Skeletal muscle tissue (tissue), 4 donors: ENCODE data around the gene SMCR8. TPM values are rescaled to one million over a fixed set of nuclear protein-coding genes. Genes with fewer than 3 reads are reported as not detected.
"Not testable (repeated sequence)": the region's sequence is repeated elsewhere in the genome, so short reads cannot be mapped to it uniquely, and the experiment has no call there.

Source experiments
- H3K27ac ChIP-seq: one replicate; pipeline ENCODE4 v1.7.0; 2013; ENCODE audit warnings: mild to moderate bottlenecking, low read depth, low read length, inconsistent platforms
- H3K27me3 ChIP-seq, 3 donors: one replicate each; pipeline ENCODE4 v1.7.0; 2013; ENCODE audit warnings: low read length in 3 of 3; ENCODE audit not compliant: control insufficient read depth in 3 of 3, insufficient read depth in 3 of 3
- H3K36me3 ChIP-seq, 3 donors: one replicate each; pipeline ENCODE4 v1.7.0; 2013; ENCODE audit warnings: low read length in 3 of 3; ENCODE audit not compliant: control insufficient read depth in 3 of 3, insufficient read depth in 3 of 3
- H3K4me1 ChIP-seq, 3 donors: one replicate each; pipeline ENCODE4 v1.7.0; 2013; ENCODE audit warnings: low read length in 3 of 3, mild to moderate bottlenecking in 3 of 3; ENCODE audit not compliant: control insufficient read depth in 3 of 3, insufficient read depth in 3 of 3
- H3K4me3 ChIP-seq, 3 donors: one replicate each; pipeline ENCODE4 v1.7.0; 2013; ENCODE audit warnings: low read length in 3 of 3
- H3K9ac ChIP-seq, 3 donors: one replicate each; pipeline ENCODE4 v1.7.0; 2013; ENCODE audit warnings: low read length in 3 of 3, mild to moderate bottlenecking in 3 of 3, moderate library complexity in 2 of 3, low read depth in 1 of 3
- H3K9me3 ChIP-seq, 3 donors: one replicate each; pipeline ENCODE4 v1.7.0; 2013; ENCODE audit warnings: low read length in 3 of 3; ENCODE audit not compliant: control insufficient read depth in 3 of 3
- total RNA-seq: library from RNA; depleted of rRNA; stranded (reverse); fragments of >200 nt; gene quantifications from one replicate; pipeline ENCODE4 v1.2.3, GENCODE V29; 2014
- donor health status: Osteomylitis.

Gene SMCR8
- total RNA-seq, 1 donor from 2014 or later = 8.9 TPM

DNA sequence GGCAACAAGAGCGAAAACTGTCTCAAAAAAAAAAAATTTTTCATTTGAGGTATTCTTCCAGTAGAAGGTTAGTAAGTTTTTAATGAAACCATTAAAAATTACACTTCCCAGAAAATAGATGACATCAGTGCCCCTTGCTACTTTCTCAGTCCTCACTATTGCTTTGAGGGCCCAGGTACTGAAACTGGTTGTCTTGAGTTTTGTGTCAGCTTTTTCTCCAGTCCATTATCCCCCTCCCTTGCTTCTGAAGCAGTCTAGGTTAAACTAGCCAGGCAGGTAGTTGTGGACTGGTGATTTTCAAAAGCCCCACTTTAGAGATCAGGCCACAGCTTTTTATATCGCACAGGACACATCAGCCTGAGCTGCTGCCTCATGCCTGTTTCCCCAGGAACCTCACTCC lies 10.9 kb downstream of the SMCR8 start:
- Histone ChIP-seq H3K4me3 (no peak overlapping the region), H3K4me1 (peaks cover 0 to 1% (median 0%) of the 10 kb centered on the region in 3 donors), H3K9me3 (no peaks in the 10 kb centered on the region), H3K27ac (no peak overlapping the region), H3K27me3 (no peaks in the 10 kb centered on the region), H3K9ac (no peak overlapping the region), H3K36me3 (peaks cover 58 to 72% (median 69%) of the 10 kb centered on the region in 3 donors)

DNA sequence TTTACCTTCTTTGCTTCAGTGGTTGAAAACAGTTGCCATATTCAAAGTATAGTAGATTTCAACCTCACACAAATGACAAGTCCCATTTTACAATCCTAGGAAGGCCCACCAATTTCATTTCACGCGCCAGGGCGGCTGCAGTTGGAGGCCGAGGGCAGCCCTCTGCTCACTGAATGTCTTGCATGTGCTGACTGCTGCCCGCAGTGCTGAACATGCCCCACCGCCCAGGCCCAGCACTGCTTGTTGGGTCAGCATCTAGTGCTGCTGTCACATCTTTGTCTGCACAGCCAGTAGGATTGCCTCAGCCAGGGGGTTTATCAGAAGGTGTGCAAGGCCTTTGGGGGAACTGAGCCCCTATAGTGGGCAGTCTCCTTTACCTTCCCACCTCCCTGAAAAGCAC lies 11.5 kb downstream of the SMCR8 start:
- Histone ChIP-seq H3K9me3 (no peaks in the 10 kb centered on the region), H3K9ac (no peak overlapping the region), H3K4me1 (no peaks in the 10 kb centered on the region), H3K4me3 (no peak overlapping the region), H3K27ac (no peak overlapping the region), H3K27me3 (no peaks in the 10 kb centered on the region), H3K36me3 (peaks cover 64 to 78% (median 70%) of the 10 kb centered on the region in 3 donors)

DNA sequence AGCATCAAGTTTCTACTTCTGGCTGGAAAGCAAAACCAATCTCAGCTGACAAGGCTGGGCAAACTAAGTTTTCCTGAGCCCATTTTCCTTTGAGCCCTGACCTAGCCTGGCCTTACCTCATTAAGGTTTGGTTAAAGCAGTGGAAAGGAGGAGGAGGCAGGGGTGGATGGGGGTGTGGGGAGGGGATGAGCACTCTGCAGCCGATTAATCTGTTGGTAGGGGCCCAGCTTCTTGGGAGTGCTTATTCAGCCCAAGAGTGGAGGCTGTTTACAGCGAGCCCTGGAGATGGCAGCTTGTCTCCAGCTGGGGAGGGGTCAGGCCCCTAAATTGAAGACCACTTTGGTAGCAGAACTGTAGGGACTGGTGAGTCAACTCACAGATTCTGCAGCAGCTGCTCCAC lies 12.0 kb downstream of the SMCR8 start:
- Histone ChIP-seq H3K4me3 (no peak overlapping the region), H3K4me1 (no peaks in the 10 kb centered on the region), H3K36me3 (peaks cover 69 to 80% (median 73%) of the 10 kb centered on the region in 3 donors), H3K27ac (no peak overlapping the region), H3K27me3 (no peaks in the 10 kb centered on the region), H3K9ac (no peak overlapping the region), H3K9me3 (no peaks in the 10 kb centered on the region)

DNA sequence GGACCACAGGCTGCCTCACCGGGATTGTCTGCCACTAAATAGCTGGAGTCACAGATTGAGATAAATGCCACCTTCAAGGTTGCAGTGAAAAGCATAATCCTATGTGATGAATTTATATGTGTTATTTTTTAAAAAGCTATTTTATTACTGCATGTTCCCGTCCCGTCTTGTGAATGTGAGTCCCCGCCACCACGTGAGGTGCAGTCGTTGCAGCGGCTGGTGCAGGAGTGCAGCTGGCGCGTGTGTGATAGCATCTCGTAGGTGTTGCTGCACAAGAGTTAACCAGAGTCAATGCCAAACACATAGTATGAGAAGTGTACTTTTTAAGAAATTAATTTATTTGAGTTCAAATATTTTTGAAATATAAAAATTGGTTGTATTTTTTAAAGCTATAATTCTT lies 12.5 kb downstream of the SMCR8 start:
- Histone ChIP-seq H3K9me3 (no peaks in the 10 kb centered on the region), H3K9ac (no peak overlapping the region), H3K36me3 (peaks cover 71 to 85% (median 71%) of the 10 kb centered on the region in 3 donors), H3K27me3 (no peaks in the 10 kb centered on the region), H3K27ac (no peak overlapping the region), H3K4me1 (no peaks in the 10 kb centered on the region), H3K4me3 (no peak overlapping the region)

DNA sequence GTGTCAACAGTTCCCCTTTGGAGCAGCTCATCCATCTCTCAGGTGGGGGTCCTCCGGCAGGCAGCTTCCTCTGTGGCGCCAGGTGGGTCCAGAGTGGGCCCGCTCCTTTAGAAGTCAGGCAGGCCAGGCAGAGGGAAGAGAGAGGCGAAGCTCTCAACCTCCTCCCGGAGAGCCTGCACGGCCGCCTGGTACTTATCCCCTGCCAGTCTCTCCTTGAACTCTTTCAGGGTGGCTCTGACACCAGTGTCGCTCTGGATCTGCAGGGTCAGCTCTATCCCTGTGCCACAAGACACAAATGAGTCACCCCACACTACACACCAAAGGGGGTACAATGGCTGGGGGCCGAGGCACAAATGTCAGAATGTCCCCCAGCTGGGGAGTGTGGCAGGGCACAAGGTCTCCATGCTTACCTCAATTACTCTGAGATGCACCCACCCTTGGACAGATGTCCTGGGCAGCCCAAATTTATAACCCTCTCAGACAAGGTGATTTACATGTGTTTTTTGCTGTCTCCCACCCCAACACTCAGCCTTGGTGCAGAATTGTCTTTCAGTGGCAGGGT lies 13.6 kb downstream of the SMCR8 start:
- H3K9me3 ChIP-seq = no peaks in the 10 kb centered on the region
- H3K27ac ChIP-seq = no peak overlapping the region
- peaks cover 65 to 79% (median 65%) of the 10 kb centered on the region in 3 donors for H3K36me3 ChIP-seq
- H3K4me1 ChIP-seq = no peaks in the 10 kb centered on the region
- H3K4me3 ChIP-seq = no peak overlapping the region
- no peaks in the 10 kb centered on the region for H3K27me3 ChIP-seq
- H3K9ac ChIP-seq = no peak overlapping the region

DNA sequence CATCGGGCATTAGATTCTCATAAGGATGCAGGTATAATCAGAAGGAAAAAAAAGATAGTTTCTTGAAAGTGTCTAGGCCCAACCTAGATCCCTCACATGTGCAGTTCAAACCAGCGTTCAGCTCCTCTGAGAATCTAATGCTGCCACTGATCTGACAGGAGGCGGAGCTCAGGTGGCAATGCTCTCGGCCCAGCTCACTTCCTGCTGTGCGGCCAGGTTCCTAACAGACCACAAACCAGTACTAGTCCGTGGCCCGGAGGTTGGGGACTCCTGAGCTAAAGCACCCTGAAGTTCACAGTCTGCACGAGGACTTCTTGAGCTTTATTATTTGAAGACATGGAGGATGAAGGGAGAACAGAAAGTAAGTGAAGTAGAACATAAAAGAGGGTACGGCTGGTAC lies 16.8 kb downstream of the SMCR8 start:
- Histone ChIP-seq H3K9me3 (no peaks in the 10 kb centered on the region), H3K4me3 (no peak overlapping the region), H3K27me3 (no peaks in the 10 kb centered on the region), H3K4me1 (no peaks in the 10 kb centered on the region), H3K9ac (no peak overlapping the region), H3K36me3 (peaks cover 53 to 72% (median 59%) of the 10 kb centered on the region in 3 donors), H3K27ac (no peak overlapping the region)

DNA sequence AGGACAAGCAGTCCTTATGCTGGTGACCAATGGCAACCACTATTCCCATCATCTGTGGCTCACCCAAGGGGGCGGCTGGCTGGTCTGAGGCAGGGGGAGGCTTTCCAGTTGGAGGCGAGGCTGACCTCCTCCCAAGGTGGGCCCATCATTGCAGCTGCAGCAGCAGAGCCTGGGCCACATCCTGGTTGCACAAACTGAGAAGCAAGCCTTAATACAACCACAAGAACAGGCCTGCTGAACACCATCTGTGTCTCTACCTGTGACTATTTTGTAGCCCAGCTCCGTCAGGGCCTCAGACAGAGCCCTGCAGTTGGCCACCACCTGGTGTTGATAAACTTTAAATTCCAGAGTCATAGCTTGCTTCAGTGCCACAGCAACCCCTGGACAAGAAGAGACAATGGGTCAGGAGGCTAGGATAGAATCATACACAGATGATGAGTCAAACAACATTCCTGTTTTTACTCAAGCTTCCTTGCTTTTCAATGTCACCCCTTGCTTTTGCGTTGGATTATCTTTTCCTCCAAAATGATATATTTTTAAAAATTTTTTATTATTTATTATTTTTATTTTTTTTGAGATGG lies 17.9 kb downstream of the SMCR8 start:
- Histone ChIP-seq H3K4me3 (no peak overlapping the region), H3K9me3 (no peaks in the 10 kb centered on the region), H3K27ac (no peak overlapping the region), H3K9ac (no peak overlapping the region), H3K4me1 (no peaks in the 10 kb centered on the region), H3K27me3 (no peaks in the 10 kb centered on the region), H3K36me3 (peaks cover 47 to 67% (median 56%) of the 10 kb centered on the region in 3 donors)

DNA sequence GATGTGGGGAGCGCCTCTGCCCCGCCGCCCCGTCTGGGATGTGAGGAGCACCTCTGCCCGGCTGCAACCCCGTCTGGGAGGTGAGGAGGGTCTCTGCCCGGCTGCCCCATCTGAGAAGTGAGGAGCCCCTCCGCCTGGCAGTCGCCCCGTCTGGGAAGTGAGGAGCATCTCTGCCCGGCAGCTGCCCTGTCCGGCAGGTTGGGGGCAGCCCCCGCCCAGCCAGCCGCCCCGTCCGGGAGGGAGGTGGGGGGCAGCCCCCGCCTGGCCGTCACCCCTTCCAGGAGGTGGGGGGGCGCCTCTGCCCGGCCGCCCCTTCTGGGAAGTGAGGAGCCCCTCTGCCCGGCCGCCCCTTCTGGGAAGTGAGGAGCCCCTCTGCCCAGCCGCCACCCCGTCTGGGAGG lies 23.1 kb downstream of the SMCR8 start:
- not testable (repeated sequence) for H3K9me3 ChIP-seq, H3K27ac ChIP-seq
- H3K36me3 ChIP-seq = peaks cover 33 to 47% (median 37%) of the 10 kb centered on the region in 3 donors

DNA sequence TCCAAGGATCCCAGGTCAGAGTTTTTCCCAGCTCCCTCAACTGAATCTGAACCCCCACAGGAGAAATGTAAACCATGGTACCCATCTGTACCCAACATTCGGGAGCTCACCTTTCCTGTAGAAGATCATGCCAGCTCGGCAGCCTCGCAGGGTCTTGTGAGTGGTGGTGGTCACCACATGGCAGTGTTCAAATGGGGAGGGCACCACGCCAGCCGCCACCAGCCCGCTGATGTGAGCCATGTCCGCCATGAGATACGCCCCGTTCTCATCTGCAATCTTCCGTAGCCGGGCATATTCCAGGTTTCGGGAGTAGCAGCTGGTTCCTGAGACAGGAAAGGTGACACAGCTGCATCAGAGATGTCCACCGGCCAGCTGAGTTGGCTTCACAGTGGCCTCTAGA lies 24.8 kb downstream of the SMCR8 start:
- H3K36me3 ChIP-seq = peaks cover 31 to 46% (median 35%) of the 10 kb centered on the region in 3 donors

More for the DNA sequence above, 23.1 kb downstream of the SMCR8 start:
- not testable (repeated sequence) for H3K4me1 ChIP-seq, H3K27me3 ChIP-seq, H3K4me3 ChIP-seq, H3K9ac ChIP-seq

DNA sequence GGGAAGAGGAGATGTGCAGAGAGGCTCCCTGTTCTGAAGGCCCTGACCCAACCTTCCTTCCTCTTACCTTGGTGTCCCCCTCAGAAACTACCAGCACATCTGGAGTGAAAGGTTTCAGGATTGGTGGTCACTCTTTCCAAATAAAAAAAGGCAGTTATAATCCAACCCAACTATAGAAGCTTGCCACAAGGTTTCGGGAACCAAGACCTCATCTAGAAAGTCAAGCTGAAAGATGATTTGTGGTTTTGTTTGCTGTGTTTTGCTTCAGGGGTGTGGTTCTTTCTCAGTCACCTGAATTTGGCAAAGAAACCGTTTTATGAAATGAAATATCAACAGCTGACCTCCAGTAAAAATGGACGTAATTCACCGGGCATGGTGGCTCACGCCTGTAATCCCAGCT lies 28.9 kb downstream of the SMCR8 start:
- H3K4me1 ChIP-seq = no peaks in the 10 kb centered on the region
- H3K36me3 ChIP-seq = peaks cover 46 to 59% (median 49%) of the 10 kb centered on the region in 3 donors
- H3K9ac ChIP-seq = no peak overlapping the region

More for the DNA sequence above, 24.8 kb downstream of the SMCR8 start:
- Histone ChIP-seq H3K9me3 (no peaks in the 10 kb centered on the region), H3K9ac (no peak overlapping the region), H3K4me3 (no peak overlapping the region), H3K4me1 (no peaks in the 10 kb centered on the region), H3K27me3 (no peaks in the 10 kb centered on the region), H3K27ac (no peak overlapping the region)

More for the DNA sequence above, 28.9 kb downstream of the SMCR8 start:
- Histone ChIP-seq H3K27me3 (no peaks in the 10 kb centered on the region), H3K4me3 (no peak overlapping the region), H3K27ac (no peak overlapping the region), H3K9me3 (no peaks in the 10 kb centered on the region)
